CD4-positive, alpha-beta T cell treated with Interleukin-4 for 4 hours (primary cell): ENCODE data around the gene APELA.
"Not testable (repeated sequence)": the region's sequence is repeated elsewhere in the genome, so short reads cannot be mapped to it uniquely, and the experiment has no call there.

Experiments used
- DNase-seq: peaks from one replicate; pipeline ENCODE4 v3.0.0-alpha.2; 2020

APELA gene

DNA sequence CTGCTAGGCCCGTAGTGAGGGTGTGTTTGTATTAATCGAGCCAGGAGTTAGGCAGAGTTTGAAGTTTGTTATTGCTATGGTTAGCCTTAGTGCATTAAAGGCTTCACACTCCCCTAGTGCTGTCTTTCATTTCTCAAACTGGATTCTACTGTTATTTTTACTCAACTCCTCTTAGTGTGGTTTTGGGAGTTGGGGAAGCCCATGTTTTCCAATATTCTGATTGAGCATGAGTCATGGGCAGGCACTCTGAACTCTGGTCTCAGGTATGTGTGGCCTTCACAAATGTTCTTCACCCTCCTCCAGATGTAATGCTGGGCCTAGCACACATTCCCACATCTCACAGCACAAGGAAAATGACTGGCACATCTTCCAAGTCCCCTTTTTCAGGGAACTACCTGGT is 50.1 kb downstream of the APELA start:
- DNase-seq = not testable (repeated sequence)

GRCh38 chr4:164930647-164931046 is 53.7 kb downstream of the APELA start:
- DNase-seq = no peak

GRCh38 chr4:164931551-164932324 is 54.8 kb downstream of the APELA start:
- no peak for DNase-seq

GRCh38 chr4:164933244-164933643 is 56.3 kb downstream of the APELA start:
- no peak for DNase-seq

GRCh38 chr4:164935363-164935762 is 58.4 kb downstream of the APELA start:
- no peak for DNase-seq

GRCh38 chr4:164935865-164936606 is 59.1 kb downstream of the APELA start:
- DNase-seq = not testable (repeated sequence)

GRCh38 chr4:164937576-164938270 is 60.7 kb downstream of the APELA start:
- DNase-seq = no peak

- no peak for DNase-seq
Measured at GRCh38 chr4:164943192-164943591, 66.2 kb downstream of the APELA start.

- no peak for DNase-seq
Measured at GRCh38 chr4:164945146-164945545, 68.2 kb downstream of the APELA start.

GRCh38 chr4:164946810-164947209 is 69.8 kb downstream of the APELA start:
- no peak for DNase-seq
